Measurements from ENCODE around the gene VILL.
"Not testable (repeated sequence)": the region's sequence is repeated elsewhere in the genome, so short reads cannot be mapped to it uniquely, and the experiment has no call there.

DNA sequence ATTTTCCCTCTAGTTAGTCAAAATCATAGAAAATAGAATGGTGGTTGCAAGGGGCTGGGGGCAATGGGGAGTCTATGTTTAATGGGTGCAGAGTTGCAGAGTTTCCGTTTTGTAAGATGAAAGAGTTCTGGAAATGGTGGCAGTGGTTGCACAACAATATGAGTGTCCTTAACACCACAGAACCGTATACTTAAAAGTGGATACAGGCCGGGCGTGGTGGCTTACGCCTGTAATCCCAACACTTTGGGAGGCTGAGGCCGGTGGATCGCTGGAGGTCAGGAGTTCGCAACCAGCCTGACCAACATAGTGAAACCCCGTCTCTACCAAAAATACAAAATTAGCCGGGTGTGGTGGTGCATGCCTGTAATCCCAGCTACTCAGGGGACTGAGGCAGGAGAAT is 2.2 kb upstream of the VILL start:
- TF ChIP-seq, protein P1, sequence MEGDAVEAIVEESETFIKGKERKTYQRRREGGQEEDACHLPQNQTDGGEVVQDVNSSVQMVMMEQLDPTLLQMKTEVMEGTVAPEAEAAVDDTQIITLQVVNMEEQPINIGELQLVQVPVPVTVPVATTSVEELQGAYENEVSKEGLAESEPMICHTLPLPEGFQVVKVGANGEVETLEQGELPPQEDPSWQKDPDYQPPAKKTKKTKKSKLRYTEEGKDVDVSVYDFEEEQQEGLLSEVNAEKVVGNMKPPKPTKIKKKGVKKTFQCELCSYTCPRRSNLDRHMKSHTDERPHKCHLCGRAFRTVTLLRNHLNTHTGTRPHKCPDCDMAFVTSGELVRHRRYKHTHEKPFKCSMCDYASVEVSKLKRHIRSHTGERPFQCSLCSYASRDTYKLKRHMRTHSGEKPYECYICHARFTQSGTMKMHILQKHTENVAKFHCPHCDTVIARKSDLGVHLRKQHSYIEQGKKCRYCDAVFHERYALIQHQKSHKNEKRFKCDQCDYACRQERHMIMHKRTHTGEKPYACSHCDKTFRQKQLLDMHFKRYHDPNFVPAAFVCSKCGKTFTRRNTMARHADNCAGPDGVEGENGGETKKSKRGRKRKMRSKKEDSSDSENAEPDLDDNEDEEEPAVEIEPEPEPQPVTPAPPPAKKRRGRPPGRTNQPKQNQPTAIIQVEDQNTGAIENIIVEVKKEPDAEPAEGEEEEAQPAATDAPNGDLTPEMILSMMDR (conservative IDR thresholded peaks at IDR 0.05) = not testable (repeated sequence)
- not testable (repeated sequence) for TF ChIP-seq ZFX (IDR thresholded peaks at IDR 0.05)
